ENCODE data around the gene PGAP1. TPM values are rescaled to one million over a fixed set of nuclear protein-coding genes. Genes with fewer than 3 reads are reported as not detected.
"Not testable (repeated sequence)": the region's sequence is repeated elsewhere in the genome, so short reads cannot be mapped to it uniquely, and the experiment has no call there.

The PGAP1 gene
- total RNA-seq, 2 donors from 2014 or later: 14.4 to 15.7 TPM

DNA sequence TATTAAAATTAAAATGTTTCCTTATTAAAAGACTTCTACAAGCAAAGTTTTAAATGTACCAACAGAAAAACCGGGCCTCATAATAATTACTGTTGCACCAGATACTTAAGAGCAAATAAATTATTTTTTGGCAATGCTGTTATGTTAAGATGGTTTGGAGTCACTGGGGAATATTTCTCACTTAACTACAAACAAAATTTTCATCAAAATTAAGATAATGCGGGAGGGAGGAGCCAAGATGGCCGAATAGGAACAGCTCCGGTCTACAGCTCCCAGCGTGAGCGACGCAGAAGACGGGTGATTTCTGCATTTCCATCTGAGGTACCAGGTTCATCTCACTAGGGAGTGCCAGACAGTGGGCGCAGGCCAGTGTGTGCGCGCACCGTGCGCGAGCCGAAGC is 21.1 kb downstream of the PGAP1 start:
- intact Hi-C loops (cut with DNase I); DNase-seq (ENCODE audit: low spot score): not testable (repeated sequence)

- intact Hi-C loops (cut with DNase I): no loop called here
These were observed 23.7 kb downstream of the PGAP1 start for GRCh38 chr2:196902828-196903227.

DNA sequence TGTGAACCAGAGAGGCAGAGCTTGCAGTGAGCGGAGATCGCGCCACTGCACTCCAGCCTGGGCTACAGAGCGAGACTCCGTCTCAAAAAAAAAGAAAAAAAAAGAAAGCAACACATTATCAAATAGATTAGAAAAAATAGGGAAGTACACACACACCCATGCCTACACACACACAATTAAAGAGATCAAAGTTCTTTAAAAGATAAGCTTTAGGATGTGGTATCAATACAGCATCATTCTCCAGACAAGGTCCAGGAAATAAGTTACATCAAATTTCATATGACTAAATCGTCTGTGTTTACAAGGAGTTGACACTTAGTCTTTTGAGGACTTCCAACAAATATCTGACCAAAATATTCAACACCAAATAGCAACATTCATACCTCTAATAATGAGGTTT is 25.7 kb downstream of the PGAP1 start:
- intact Hi-C loops (cut with DNase I): no loop called here
- DNase-seq (ENCODE audit: low spot score): no peak

More at GRCh38 chr2:196902828-196903227, 23.7 kb downstream of the PGAP1 start:
- no peak for DNase-seq (ENCODE audit: low spot score)

DNA sequence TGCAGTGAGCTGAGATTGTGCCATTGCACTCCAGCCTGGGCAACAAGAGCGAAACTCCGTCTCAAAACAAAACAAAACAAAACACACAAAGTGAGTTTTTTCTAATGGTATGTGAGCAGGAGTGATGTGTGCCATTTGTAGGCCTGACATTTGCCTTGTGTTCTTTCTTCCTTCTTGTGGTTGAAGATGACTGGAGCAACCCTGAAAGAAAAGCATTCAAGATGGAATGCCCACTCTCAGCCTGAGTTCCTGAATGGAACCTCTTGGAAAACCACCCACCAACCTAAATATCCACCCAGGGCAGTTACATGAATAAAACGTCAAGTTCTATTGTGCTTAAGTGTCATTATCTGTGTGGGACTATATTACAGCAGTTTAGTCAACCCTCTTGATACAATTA is 26.5 kb downstream of the PGAP1 start:
- no peak for DNase-seq (ENCODE audit: low spot score)
- intact Hi-C loops (cut with DNase I): no loop called here

DNA sequence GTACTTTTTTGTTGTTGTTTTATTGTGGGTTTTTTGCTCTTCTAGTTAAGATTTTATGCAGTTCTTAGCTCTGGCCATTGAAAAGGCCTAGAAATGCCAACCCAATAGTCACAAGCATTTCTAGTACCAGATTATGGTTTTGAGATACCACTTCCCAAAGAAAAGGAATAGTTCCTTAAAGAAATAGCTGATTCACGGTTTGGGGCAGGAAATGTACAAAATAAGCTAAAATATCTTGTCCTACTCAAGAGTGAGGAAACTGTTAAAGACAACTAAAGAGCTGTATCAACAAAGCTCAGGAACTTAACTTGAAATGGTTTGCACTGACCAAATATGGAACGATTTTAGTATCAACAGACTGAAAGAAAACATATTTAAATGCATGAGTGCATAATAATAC is 35.4 kb downstream of the PGAP1 start:
- intact Hi-C loops (cut with DNase I): no loop called here
- no peak for DNase-seq (ENCODE audit: low spot score)

GRCh38 chr2:196887431-196887830 is 39.1 kb downstream of the PGAP1 start:
- intact Hi-C loops (cut with DNase I): no loop called here
- DNase-seq (ENCODE audit: low spot score): no peak

DNA sequence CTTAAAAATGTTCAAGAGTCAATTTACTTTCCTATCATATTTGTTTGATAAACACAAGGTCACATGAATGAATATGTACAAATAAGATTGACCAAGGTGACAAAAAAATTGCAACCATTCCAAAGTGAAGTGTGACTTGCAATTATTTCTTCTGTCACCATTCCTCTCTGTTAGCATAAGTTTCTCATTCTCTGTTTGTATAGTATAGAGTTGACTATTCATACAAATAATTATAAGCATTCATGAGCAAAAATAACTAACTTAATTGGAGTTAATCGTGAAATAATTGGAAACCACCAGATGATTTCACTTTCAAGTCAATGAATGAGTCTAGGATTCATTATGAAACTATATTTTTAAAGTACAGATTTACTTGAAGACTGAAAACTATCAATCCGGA is 42.1 kb downstream of the PGAP1 start:
- intact Hi-C loops (cut with DNase I): no loop called here
- no peak for DNase-seq (ENCODE audit: low spot score)

- DNase-seq (ENCODE audit: low spot score): no peak
- intact Hi-C loops (cut with DNase I): no loop called here
These were observed 50.1 kb downstream of the PGAP1 start for GRCh38 chr2:196876364-196876763.

DNA sequence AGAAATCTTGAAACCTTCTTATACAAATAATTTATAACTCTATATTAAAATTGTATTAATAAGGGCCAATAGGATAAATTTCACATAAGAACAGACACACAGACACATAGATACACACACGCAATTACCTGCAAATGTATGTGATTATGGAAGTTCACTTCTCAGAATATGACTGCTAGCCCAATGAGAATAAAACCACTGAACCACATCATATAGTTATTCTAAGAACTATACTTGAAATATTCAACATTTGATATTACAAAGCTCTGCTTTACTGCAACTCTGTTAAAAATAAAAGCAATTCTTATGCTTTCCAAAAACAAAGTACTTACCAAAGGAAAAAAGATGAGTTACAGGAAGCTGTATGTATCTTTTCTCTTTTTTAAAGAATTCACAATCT is 51.1 kb downstream of the PGAP1 start:
- intact Hi-C loops (cut with DNase I): no loop called here
- DNase-seq (ENCODE audit: low spot score): no peak

GRCh38 chr2:196873511-196873910 is 53.0 kb downstream of the PGAP1 start:
- DNase-seq (ENCODE audit: low spot score): no peak
- intact Hi-C loops (cut with DNase I): no loop called here

- no peak for DNase-seq (ENCODE audit: low spot score)
- intact Hi-C loops (cut with DNase I): no loop called here
These were observed 71.9 kb downstream of the PGAP1 start for GRCh38 chr2:196854629-196855028.

DNA sequence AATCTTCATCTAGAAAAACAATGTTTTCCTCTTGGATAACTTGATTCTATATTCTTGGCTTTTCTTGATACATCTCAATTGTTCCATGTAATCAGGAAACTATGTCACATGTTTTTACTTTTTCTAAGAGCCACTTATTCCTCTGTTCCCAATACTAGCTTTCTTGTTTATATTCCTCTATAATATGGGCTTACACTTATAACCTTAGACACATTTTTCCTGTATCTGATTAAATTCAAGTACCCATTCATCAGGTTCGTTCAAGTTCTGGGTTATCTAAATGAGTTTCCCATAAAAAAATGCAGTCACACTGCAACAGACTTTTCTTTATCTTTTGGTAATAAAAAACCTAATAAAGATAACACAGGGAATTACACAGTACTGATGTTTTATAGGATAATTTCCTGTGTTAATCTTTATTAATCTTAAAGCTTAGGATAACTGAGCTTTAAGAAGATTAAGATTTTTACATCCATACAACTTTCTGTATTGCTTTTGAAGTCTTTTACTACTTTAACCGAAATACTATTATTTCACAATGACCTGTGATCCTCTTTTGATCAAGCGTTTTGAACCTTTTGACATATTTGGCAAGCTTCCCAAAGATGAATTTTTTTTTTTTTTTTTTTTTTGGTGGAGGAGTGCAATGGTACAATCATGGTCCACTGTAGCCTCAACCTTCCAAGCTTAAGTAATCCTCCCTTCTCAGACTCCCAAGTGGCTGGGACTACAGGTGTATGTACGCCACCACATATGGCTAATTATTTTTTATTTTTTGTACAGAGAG is 73.0 kb downstream of the PGAP1 start:
- intact Hi-C loops (cut with DNase I): no loop called here
- no peak for DNase-seq (ENCODE audit: low spot score)

- no peak for DNase-seq (ENCODE audit: low spot score)
- intact Hi-C loops (cut with DNase I): no loop called here
These were observed 75.4 kb downstream of the PGAP1 start for GRCh38 chr2:196851088-196851487.

GRCh38 chr2:196849895-196850294 is 76.6 kb downstream of the PGAP1 start:
- DNase-seq (ENCODE audit: low spot score): no peak
- intact Hi-C loops (cut with DNase I): no loop called here

- no peak for DNase-seq (ENCODE audit: low spot score)
These were observed 80.2 kb downstream of the PGAP1 start for GRCh38 chr2:196846295-196846694.

GRCh38 chr2:196845371-196845770 is 81.1 kb downstream of the PGAP1 start:
- intact Hi-C loops (cut with DNase I): no loop called here
- no peak for DNase-seq (ENCODE audit: low spot score)

More at GRCh38 chr2:196846295-196846694, 80.2 kb downstream of the PGAP1 start:
- intact Hi-C loops (cut with DNase I): no loop called here

DNA sequence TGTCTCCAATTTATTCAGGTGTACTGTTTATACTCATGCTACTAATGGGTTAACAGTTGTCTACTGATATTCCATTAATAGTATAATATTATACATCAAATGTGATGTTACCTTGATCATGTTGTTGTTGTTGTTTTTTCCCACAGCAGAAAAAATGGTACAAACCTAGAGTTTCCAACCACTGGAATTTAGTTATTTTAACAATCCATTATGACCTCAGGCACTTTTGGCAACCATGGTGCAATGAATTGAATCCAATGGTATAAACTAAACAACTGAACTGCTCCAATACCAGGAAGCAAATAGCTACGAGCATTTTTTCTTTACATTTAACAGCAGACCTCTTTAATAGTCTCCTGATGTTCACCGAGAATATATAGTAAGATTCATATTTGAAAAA is 86.3 kb downstream of the PGAP1 start:
- intact Hi-C loops (cut with DNase I): no loop called here
- no peak for DNase-seq (ENCODE audit: low spot score)

GRCh38 chr2:196839574-196839973 is 86.9 kb downstream of the PGAP1 start:
- intact Hi-C loops (cut with DNase I): no loop called here

GRCh38 chr2:196836440-196836839 is 90.1 kb downstream of the PGAP1 start:
- intact Hi-C loops (cut with DNase I): no loop called here
- no peak for DNase-seq (ENCODE audit: low spot score)

More at GRCh38 chr2:196839574-196839973, 86.9 kb downstream of the PGAP1 start:
- DNase-seq (ENCODE audit: low spot score): no peak

- intact Hi-C loops (cut with DNase I): no loop called here
- no peak for DNase-seq (ENCODE audit: low spot score)
These were observed 95.8 kb downstream of the PGAP1 start for GRCh38 chr2:196830701-196831100.

DNA sequence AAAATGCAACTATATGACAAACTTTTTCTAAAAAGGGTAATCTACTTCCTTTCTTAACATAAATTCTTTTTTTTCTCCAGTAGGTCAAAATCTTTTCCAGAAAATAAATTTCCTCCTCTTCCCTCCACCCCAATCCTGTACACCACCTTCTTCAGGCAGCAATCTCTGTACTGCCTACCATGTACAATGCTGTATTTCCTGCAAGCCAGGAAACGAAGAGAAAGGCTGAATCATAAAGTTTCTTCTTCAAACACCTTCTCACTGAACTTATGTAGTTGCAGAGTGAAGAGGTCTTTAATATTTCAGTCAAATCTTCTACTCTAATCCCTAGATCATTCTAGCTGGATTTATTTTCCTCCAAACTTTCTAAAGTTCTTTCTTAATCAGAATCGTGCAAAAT is 99.2 kb downstream of the PGAP1 start:
- intact Hi-C loops (cut with DNase I): no loop called here
- DNase-seq (ENCODE audit: low spot score): no peak
